ENCODE results near the gene ATG5. TPM values are rescaled to one million over a fixed set of nuclear protein-coding genes. Genes with fewer than 3 reads are reported as not detected.
"Not testable (repeated sequence)": the region's sequence is repeated elsewhere in the genome, so short reads cannot be mapped to it uniquely, and the experiment has no call there.

Gene ATG5
- total and polyA plus RNA-seq, 2 experiments from 2014 or later = 31.6 to 48.2 TPM

GRCh38 chr6:106152952-106153351 is 172.6 kb downstream of the ATG5 start:
- no peaks in the 10 kb centered on the region for H3K36me3 ChIP-seq (ENCODE audit: insufficient read depth)
- TF ChIP-seq CREB1 (CRISPR knock-in tag; IDR thresholded peaks at IDR 0.05; ENCODE audit: low read depth) (no peak), ZNF462 (CRISPR knock-in tag; IDR thresholded peaks at IDR 0.05) (no peak), EZH2phosphoT487 (IDR thresholded peaks at IDR 0.05; ENCODE audit: unreplicated experiment) (no peak), EZH2 (IDR thresholded peaks at IDR 0.05; ENCODE audit: low read depth, unreplicated experiment) (no peak), CTCF (conservative IDR thresholded peaks at IDR 0.05; ENCODE audit: low read depth in 2 of 2) (no peak), ZNF331 (CRISPR knock-in tag; IDR thresholded peaks at IDR 0.05; ENCODE audit: low read depth) (no peak)
- no peak overlapping the region for H3K27ac Mint-ChIP-seq

GRCh38 chr6:106152476-106152875 is 173.1 kb downstream of the ATG5 start:
- ATAC-seq; H3K9me3 Mint-ChIP-seq; H3K36me3 Mint-ChIP-seq (ENCODE audit: low read depth); H2AFZ ChIP-seq; H3K36me3 ChIP-seq (ENCODE audit: insufficient read depth); H4K20me1 ChIP-seq (replicated peaks; ENCODE audit: insufficient read depth); H3K27me3 Mint-ChIP-seq (ENCODE audit: insufficient read depth, low read depth, poor library complexity); H3F3A ChIP-seq (replicated peaks; ENCODE audit: low read depth); H3K27ac ChIP-seq (ENCODE audit: low read depth); H3K4me3 Mint-ChIP-seq; H3K79me2 ChIP-seq (replicated peaks; ENCODE audit: insufficient read depth); DNase-seq (ENCODE audit: low spot score); H3K27ac Mint-ChIP-seq; H3K4me3 ChIP-seq; H3K9me2 ChIP-seq (ENCODE audit: insufficient read depth); H3K4me2 ChIP-seq; H3K27me3 ChIP-seq (ENCODE audit: insufficient read depth): not testable (repeated sequence)
- peaks cover 12% of the 10 kb centered on the region for H3K4me1 Mint-ChIP-seq
- peaks cover 16% of the 10 kb centered on the region for H3K4me1 ChIP-seq (ENCODE audit: insufficient read depth)

More at GRCh38 chr6:106152952-106153351, 172.6 kb downstream of the ATG5 start:
- no peaks in the 10 kb centered on the region for H3K9me3 Mint-ChIP-seq
- no peak overlapping the region for H3K4me3 Mint-ChIP-seq
- no peak overlapping the region for H2AFZ ChIP-seq
- no peak overlapping the region for H3K27ac ChIP-seq (ENCODE audit: low read depth)
- no peaks in the 10 kb centered on the region for H3K27me3 ChIP-seq (ENCODE audit: insufficient read depth)
- ATAC-seq = no peak
- no peaks in the 10 kb centered on the region for H3K36me3 Mint-ChIP-seq (ENCODE audit: low read depth)
- no peaks in the 10 kb centered on the region for H3K27me3 Mint-ChIP-seq (ENCODE audit: insufficient read depth, low read depth, poor library complexity)
- no peaks in the 10 kb centered on the region for H4K20me1 ChIP-seq (replicated peaks; ENCODE audit: insufficient read depth)
- no peaks in the 10 kb centered on the region for H3K9me2 ChIP-seq (ENCODE audit: insufficient read depth)
- no peak overlapping the region for H3K4me2 ChIP-seq
- no peak overlapping the region for H3K4me3 ChIP-seq
- peaks cover 16% of the 10 kb centered on the region for H3K4me1 ChIP-seq (ENCODE audit: insufficient read depth)
- no peak for DNase-seq (ENCODE audit: low spot score)
- H3K4me1 Mint-ChIP-seq = peaks cover 12% of the 10 kb centered on the region
- H3K79me2 ChIP-seq (replicated peaks; ENCODE audit: insufficient read depth) = no peaks in the 10 kb centered on the region
- no peaks in the 10 kb centered on the region for H3F3A ChIP-seq (replicated peaks; ENCODE audit: low read depth)
